HG03354 (cell line): ENCODE measurements around the gene EIF4EBP3.

Experiments
- ATAC-seq: cut with Tn5 transposase; IDR thresholded peaks from one replicate; pipeline ENCODE4 v1.9.1; 2021; ENCODE audit warnings: mild to moderate bottlenecking; ENCODE audit not compliant: unreplicated experiment, poor library complexity, severe bottlenecking

The EIF4EBP3 gene

GRCh38 chr5:140547508-140548299 lies at the start of gene EIF4EBP3:
Gene EIF4EBP3 (plus strand): TSS chr5:140547662. CDS start chr5:140547738, 76 bp downstream.
- peak; percentile 100 for ATAC-seq

DNA sequence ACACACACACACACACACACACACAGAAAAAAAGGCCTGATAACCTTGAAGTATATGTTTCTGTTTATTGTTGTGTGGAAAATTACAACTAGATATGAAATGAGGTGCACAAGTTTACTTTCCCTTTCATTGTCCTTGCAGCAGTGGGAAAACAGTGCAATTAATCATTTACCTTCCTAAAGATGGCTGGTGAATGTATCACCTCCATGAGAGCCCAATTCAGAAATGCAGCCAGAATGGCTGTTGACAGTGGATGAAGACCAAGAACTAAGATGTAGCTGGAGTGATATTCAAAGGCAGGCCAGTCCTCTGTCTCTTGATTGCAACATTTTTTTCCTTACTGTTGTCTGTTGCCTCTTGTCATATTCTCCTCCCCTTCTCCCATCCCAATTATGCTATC lies 49.6 kb upstream of the EIF4EBP3 start:
- ATAC-seq, result no peak

- no peak for ATAC-seq
Measured at GRCh38 chr5:140498591-140498990, 48.9 kb upstream of the EIF4EBP3 start.

GRCh38 chr5:140502834-140503233 lies 44.6 kb upstream of the EIF4EBP3 start:
- no peak for ATAC-seq

- ATAC-seq, result no peak
Measured at GRCh38 chr5:140509898-140510297, 37.6 kb upstream of the EIF4EBP3 start.

DNA sequence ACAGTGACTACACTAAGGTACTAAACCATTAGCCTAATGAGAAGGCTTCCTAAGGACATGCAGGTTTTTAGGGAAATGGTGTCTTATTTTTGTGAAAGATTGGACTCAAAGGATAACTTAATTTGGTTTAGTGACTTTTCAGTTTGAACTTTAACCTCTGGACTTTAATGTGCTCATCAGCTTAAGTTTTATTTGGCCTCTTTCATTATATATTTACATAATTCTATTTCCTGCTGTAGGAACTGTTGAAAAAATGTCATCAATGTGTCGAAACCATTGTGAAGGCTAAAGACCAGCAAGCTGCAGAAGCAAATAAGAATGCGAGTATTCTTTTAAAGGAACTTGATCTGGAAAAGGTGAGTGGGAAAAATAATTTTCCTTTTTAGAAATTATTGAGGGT lies 34.3 kb upstream of the EIF4EBP3 start:
- no peak for ATAC-seq

GRCh38 chr5:140524003-140524402 lies 23.5 kb upstream of the EIF4EBP3 start:
- no peak for ATAC-seq

GRCh38 chr5:140540227-140540626 lies 7.2 kb upstream of the EIF4EBP3 start:
- no peak for ATAC-seq

GRCh38 chr5:140542972-140543371 lies 4.5 kb upstream of the EIF4EBP3 start:
- no peak for ATAC-seq

GRCh38 chr5:140544986-140545385 lies 2.5 kb upstream of the EIF4EBP3 start:
- no peak for ATAC-seq

DNA sequence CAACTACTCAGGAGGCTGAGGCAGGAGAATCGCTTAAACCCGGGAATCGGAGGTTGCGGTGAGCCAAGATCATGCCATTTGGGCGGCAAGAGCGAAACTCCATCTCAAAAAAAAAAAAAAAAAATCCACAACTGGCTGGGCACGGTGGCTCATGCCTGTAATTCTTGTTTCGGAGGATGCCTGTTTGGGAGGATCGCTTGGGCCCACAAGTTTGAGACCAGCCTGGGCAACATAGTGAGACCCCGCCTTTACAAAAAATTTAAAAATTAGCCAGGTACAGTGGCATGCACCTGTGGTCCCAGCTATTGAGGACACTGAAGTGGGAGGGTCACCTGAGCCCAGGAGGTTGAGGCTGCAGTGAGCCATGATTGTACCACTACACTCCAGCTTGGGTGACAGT lies 1.9 kb upstream of the EIF4EBP3 start:
- no peak for ATAC-seq

DNA sequence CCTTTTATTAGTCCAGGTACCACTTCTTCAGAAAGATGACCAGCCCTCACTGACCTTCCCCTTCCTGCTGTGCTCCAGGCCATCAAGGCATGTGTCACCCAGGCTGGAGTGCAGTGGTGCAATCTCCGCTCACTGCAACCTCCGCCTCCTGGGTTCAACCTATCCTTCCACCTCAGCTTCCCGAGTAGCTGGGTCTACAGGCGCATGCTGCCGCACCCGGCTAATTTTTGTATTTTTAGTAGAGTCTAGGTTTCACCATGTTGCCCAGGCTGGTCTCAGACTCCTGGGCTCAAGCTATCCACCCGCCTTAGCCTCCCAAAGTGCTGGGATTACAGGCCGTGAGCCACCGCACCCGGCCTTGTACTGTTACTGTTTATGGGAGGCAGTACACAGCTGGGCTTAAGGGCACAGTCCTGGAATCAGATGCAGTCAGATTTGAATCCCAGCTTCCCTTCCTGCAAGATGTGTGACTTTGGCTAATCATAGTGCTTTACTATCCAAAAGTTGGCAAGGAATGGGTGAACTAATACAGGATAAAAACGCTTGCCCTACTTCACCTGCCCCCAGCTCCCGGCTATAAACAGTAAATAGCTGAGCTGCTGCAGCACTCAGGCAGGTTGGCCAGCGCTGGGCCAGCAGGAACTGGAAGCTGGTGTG lies 483 bp upstream of the EIF4EBP3 start:
- ATAC-seq, result peak; percentile 1

GRCh38 chr5:140548300-140548688 lies 832 bp downstream of the EIF4EBP3 start:
- ATAC-seq, result peak; percentile 4

- no peak for ATAC-seq
Measured at GRCh38 chr5:140548791-140549190, 1.3 kb downstream of the EIF4EBP3 start.

GRCh38 chr5:140549237-140550144 lies 2.0 kb downstream of the EIF4EBP3 start:
- ATAC-seq, result no peak

DNA sequence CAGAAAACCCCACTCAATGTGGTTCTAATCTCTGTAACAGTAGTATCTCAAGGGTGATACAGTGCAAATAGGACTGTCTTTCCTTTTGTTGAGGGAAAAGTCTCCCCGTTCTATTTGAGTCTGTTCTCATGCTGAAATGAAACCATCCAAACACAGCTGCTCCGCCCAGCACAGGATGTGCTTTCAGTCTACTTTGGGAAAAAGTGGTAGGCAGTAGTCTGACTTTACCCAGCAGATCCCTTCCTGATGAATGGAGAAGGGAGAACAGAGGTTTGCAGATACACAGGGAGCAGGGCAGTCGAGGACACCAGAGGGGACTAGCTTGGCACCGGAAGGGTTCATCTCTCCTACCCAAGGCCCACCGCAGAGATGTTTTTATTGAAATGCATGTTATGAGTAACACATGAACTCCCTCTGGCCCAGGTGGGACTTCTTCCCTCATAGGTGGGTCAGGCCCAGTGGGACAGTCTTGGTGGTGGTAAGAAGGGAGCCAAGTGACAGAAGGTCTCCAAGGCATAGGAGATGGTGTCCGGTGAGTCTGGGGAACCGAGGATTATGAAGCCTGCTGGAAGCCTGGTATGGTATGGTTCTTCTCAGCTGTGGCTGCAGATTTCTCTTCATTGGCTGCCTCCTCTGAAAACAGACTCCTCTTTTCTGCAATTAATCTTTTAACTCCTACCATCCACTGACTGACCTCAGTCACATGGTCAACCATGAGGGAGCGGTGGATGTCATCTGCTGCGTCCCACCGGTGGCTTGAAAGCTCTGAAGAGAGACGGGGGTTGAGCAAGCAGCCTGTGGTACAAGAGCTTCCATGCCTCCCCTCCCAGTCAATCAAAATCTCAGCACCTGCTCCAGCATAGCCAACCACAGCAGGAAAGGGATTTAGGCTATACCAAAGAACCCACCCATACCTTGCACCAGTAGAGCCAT lies 3.0 kb downstream of the EIF4EBP3 start:
- no peak for ATAC-seq

DNA sequence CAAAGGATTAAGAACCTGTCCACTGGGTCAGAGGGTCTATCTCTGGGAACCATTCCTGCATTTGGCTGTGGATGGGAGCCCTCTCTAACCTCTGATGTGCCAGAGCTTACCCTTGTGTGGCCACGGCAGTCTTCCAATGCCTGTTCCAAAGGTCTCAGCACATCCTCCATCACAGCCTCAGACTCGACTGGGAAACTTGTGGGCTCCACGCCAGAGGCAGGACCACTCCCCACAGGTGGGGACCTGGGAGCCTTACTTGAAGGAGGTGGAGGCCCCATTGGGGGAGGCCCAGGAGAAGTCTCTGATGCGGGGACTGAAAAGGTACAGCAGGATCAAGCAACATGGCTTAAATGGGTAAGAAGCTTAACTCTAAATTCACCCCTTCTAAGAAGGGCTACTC lies 4.4 kb downstream of the EIF4EBP3 start:
- no peak for ATAC-seq

DNA sequence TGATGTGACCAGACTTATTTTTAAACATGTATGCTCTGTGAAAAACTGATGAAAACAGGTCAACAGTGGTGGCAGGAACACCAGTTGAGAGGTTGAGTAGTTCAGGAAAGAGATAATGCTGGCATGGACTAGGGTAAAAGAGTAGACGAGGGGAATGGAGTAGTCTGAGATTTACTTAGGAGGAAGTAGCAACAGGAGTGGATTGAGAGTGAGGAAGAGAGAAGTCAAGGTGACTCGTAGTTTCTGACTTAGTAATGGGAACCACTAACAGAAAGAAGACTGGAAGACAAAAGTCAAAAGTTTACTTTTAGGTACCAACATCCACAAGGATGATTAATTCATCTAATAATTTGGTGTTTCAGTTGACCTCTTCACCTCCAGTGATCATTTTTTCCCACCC lies 6.2 kb downstream of the EIF4EBP3 start:
- no peak for ATAC-seq

- ATAC-seq, result no peak
Measured at GRCh38 chr5:140554454-140554853, 7.0 kb downstream of the EIF4EBP3 start.
